ENCODE results near the gene SRGAP3.

- TF ChIP-seq CTCF (conservative IDR thresholded peaks at IDR 0.05) = no peak
- TF ChIP-seq ZFX (IDR thresholded peaks at IDR 0.05) = no peak
Observed at GRCh38 chr3:9230596-9230995, 18.9 kb downstream of the SRGAP3 start.

Data from C4-2B (cell line).